H1 (cell line): ENCODE data around the gene CENPO. TPM values are rescaled to one million over a fixed set of nuclear protein-coding genes. Genes with fewer than 3 reads are reported as not detected.

Experiments
- CTCF ChIA-PET: fragments of 300-600 bp; sonication (Branson Sonifier 250); formaldehyde crosslinking; loops from one replicate; lab custom pipeline; 2021; ENCODE audit not compliant: partially characterized antibody; lab: Charles Lee
- POLR2A ChIA-PET: fragments of 300-600 bp; sonication (Branson Sonifier 250); formaldehyde crosslinking; loops from one replicate; lab custom pipeline; 2021; ENCODE audit warnings: inconsistent platforms; ENCODE audit not compliant: partially characterized antibody; lab: Charles Lee
- DNase-seq, 2 experiments: peaks; one replicate each; pipeline versions ENCODE4 v3.0.0 to v3.0.0-alpha.2; 2010 to 2022; ENCODE audit warnings: low spot score in 2 of 2, low read depth in 1 of 2, mixed read lengths in 1 of 2
- FAIRE-seq: peaks from 2 replicates; lab custom pipeline; 2011; peaks lifted over from hg19 to GRCh38; lab: Jason Lieb, UNC
- H2AFZ ChIP-seq: 2 replicates; pipeline ENCODE4 v1.8.1; 2012; ENCODE audit warnings: low read length, inconsistent platforms
- H2AK5ac ChIP-seq: 2 replicates; pipeline ENCODE4 v1.6.1; 2013; ENCODE audit warnings: low read depth, low read length
- H2BK120ac ChIP-seq: replicated peaks from 2 replicates; pipeline ENCODE3; 2013; ENCODE audit warnings: low read depth, low read length, inconsistent platforms
- H2BK12ac ChIP-seq: 2 replicates; pipeline ENCODE4 v1.6.1; 2013; ENCODE audit warnings: low read depth, low read length
- H2BK15ac ChIP-seq: 2 replicates; pipeline ENCODE4 v1.6.1; 2013; ENCODE audit warnings: low read length
- H2BK20ac ChIP-seq: 2 replicates; pipeline ENCODE4 v1.6.1; 2013; ENCODE audit warnings: low read length
- H2BK5ac ChIP-seq: 2 replicates; pipeline ENCODE4 v1.6.1; 2013; ENCODE audit warnings: low read depth, low read length
- H3K14ac ChIP-seq: 2 replicates; pipeline ENCODE4 v1.6.1; 2013; ENCODE audit warnings: inconsistent platforms; ENCODE audit not compliant: insufficient read length
- H3K18ac ChIP-seq: 2 replicates; pipeline ENCODE4 v1.6.1; 2013; ENCODE audit warnings: low read length; ENCODE audit errors: extremely low read depth
- H3K23ac ChIP-seq: 2 replicates; pipeline ENCODE4 v1.6.1; 2013; ENCODE audit warnings: inconsistent platforms; ENCODE audit not compliant: insufficient read length
- H3K23me2 ChIP-seq: 2 replicates; pipeline ENCODE4 v1.6.1; 2013; ENCODE audit warnings: low read depth, low read length
- H3K27ac ChIP-seq: 2 replicates; pipeline ENCODE4 v1.6.1; 2011; ENCODE audit warnings: low read depth, low read length, inconsistent platforms
- H3K27me3 ChIP-seq, 4 experiments: replicated peaks in 1 of 4; 1 replicate in 1 of 4; 2 replicates in 3 of 4; pipeline versions ENCODE4 v1.6.1 to v1.8.1; 2011 to 2013; ENCODE audit warnings: low read length in 3 of 4, mild to moderate bottlenecking in 3 of 4, inconsistent platforms in 2 of 4, mixed read lengths in 2 of 4, moderate library complexity in 1 of 4; ENCODE audit not compliant: control insufficient read depth in 3 of 4, insufficient read depth in 3 of 4; ENCODE audit errors: extremely low read depth in 1 of 4
- H3K36me3 ChIP-seq, 4 experiments: 2 replicates each; pipeline versions ENCODE4 v1.6.1 to v1.8.1; 2011 to 2013; ENCODE audit warnings: mild to moderate bottlenecking in 4 of 4, low read length in 3 of 4, moderate library complexity in 2 of 4, control low read depth in 1 of 4, inconsistent platforms in 1 of 4; ENCODE audit not compliant: insufficient read depth in 4 of 4, control insufficient read depth in 2 of 4
- H3K4ac ChIP-seq: replicated peaks from 2 replicates; pipeline ENCODE3; 2013; ENCODE audit warnings: low read length, low read depth, mixed read lengths, inconsistent platforms; ENCODE audit not compliant: insufficient read length
- H3K4me1 ChIP-seq, 4 experiments: replicated peaks in 1 of 4; 1 replicate in 1 of 4; 2 replicates in 3 of 4; pipeline versions ENCODE4 v1.6.1 to v1.8.1; 2011 to 2013; ENCODE audit warnings: low read length in 3 of 4, inconsistent platforms in 2 of 4, mixed read lengths in 1 of 4; ENCODE audit not compliant: insufficient read depth in 4 of 4, control insufficient read depth in 3 of 4
- H3K4me2 ChIP-seq, 2 experiments: 2 replicates each; pipeline versions ENCODE4 v1.6.1 to v1.8.1; 2011 to 2013; ENCODE audit warnings: low read depth in 2 of 2, low read length in 2 of 2, control low read depth in 1 of 2, inconsistent platforms in 1 of 2, mild to moderate bottlenecking in 1 of 2; ENCODE audit not compliant: insufficient read depth in 1 of 2
- H3K4me3 ChIP-seq, 4 experiments: fragments of 200-600, 300-600 bp in 1 of 4; sonication (generic), shearing (Covaris generic), sonication (Bioruptor Twin) in 1 of 4; 2 replicates each; pipeline versions ENCODE4 v1.5.1 to v1.8.1; 2011 to 2016; ENCODE audit warnings: low read length in 4 of 4, low read depth in 3 of 4, control low read depth in 2 of 4, inconsistent platforms in 2 of 4, mild to moderate bottlenecking in 2 of 4, mixed read lengths in 1 of 4, moderate library complexity in 1 of 4; ENCODE audit not compliant: insufficient read depth in 2 of 4; ENCODE audit errors: extremely low read depth in 1 of 4
- H3K56ac ChIP-seq: replicated peaks from 2 replicates; pipeline ENCODE3; 2013; ENCODE audit warnings: low read depth, mild to moderate bottlenecking, mixed read lengths, low read length, inconsistent platforms; ENCODE audit not compliant: insufficient read length
- H3K79me1 ChIP-seq: 2 replicates; pipeline ENCODE4 v1.6.1; 2013; ENCODE audit warnings: low read depth, low read length, control low read depth
- H3K79me2 ChIP-seq, 2 experiments: 2 replicates each; pipeline versions ENCODE4 v1.6.1 to v1.8.1; 2012 to 2013; ENCODE audit warnings: low read length in 2 of 2, mild to moderate bottlenecking in 2 of 2, inconsistent platforms in 1 of 2; ENCODE audit not compliant: insufficient read depth in 2 of 2, control insufficient read depth in 1 of 2
- H3K9ac ChIP-seq, 4 experiments: replicated peaks in 1 of 4; 1 replicate in 1 of 4; 2 replicates in 3 of 4; pipeline versions ENCODE4 v1.6.1 to v1.8.1; 2011 to 2013; ENCODE audit warnings: low read depth in 3 of 4, low read length in 3 of 4, control low read depth in 2 of 4, mild to moderate bottlenecking in 2 of 4, moderate library complexity in 2 of 4, inconsistent platforms in 1 of 4; ENCODE audit errors: extremely low read depth in 1 of 4
- H3K9me3 ChIP-seq, 2 experiments: 2 replicates each; pipeline versions ENCODE4 v1.6.1 to v1.8.1; 2012 to 2013; ENCODE audit warnings: mild to moderate bottlenecking in 2 of 2, moderate library complexity in 2 of 2, control low read depth in 1 of 2, inconsistent platforms in 1 of 2, low read depth in 1 of 2, low read length in 1 of 2, mixed read lengths in 1 of 2; ENCODE audit not compliant: insufficient read depth in 2 of 2
- H4K20me1 ChIP-seq, 2 experiments: replicated peaks in 1 of 2; 2 replicates each; pipeline versions ENCODE3 to v1.8.1; 2011 to 2013; ENCODE audit warnings: inconsistent platforms in 2 of 2, low read length in 2 of 2, mild to moderate bottlenecking in 1 of 2; ENCODE audit not compliant: insufficient read depth in 2 of 2, control insufficient read depth in 1 of 2
- H4K5ac ChIP-seq: 2 replicates; pipeline ENCODE4 v1.6.1; 2013; ENCODE audit warnings: low read length, low read depth, mixed read lengths, inconsistent platforms; ENCODE audit not compliant: insufficient read length
- H4K8ac ChIP-seq: 2 replicates; pipeline ENCODE4 v1.8.0; 2013; ENCODE audit warnings: mild to moderate bottlenecking, moderate library complexity, low read length, inconsistent platforms; ENCODE audit not compliant: insufficient read depth; ENCODE audit errors: extremely low read depth
- H4K91ac ChIP-seq: replicated peaks from 2 replicates; pipeline ENCODE3; 2013; ENCODE audit warnings: low read length, mixed read lengths, inconsistent platforms; ENCODE audit not compliant: insufficient read length
- CTBP2 ChIP-seq: IDR thresholded peaks from 2 replicates; pipeline ENCODE4 v1.7.0; 2011; ENCODE audit warnings: borderline replicate concordance, mild to moderate bottlenecking, moderate library complexity, mixed read lengths, low read length; ENCODE audit not compliant: insufficient read depth, insufficient read length
- EGR1 ChIP-seq: IDR thresholded peaks from 2 replicates; pipeline ENCODE4 v1.6.1; 2011; ENCODE audit warnings: low read depth, low read length, borderline replicate concordance
- WGBS, 2 experiments: shearing (Covaris generic) in 1 of 2; methylation state at CpG; one replicate each; pipeline versions ENCODE4 v1.1.6 to v1.1.7; 2013 to 2015; ENCODE audit warnings: low lambda C conversion rate in 2 of 2, mixed read lengths in 2 of 2, inconsistent platforms in 1 of 2, low coverage in 1 of 2, missing lambda C conversion rate in 1 of 2; ENCODE audit not compliant: insufficient replicate concordance in 2 of 2, insufficient coverage in 1 of 2, insufficient read length in 1 of 2; ENCODE audit errors: extremely low coverage in 1 of 2, missing lambda C conversion rate in 1 of 2; 5-methylcytosine and 5-hydroxymethylcytosine counted together
- polyA plus RNA-seq, 7 experiments: library from polyadenylated mRNA; depleted of rRNA in 3 of 7; stranded (reverse) in 5 of 7; unstranded in 2 of 7; fragments of >200 nt in 5 of 7; fragments of 200-250 nt in 2 of 7; gene quantifications; 1 replicate in 5 of 7; 2 replicates in 1 of 7; 4 replicates in 1 of 7; pipeline versions ENCODE4 v1.2.1 to v1.2.3, GENCODE V29; 2011 to 2013; ENCODE audit warnings: missing spikeins in 2 of 7, mixed read lengths in 2 of 7
- total RNA-seq: library from RNA; stranded (reverse); fragmentation: NEBNext Ultra II Directional; extraction: Animal tissue kit (Norgen Biotek cat#: 25700); gene quantifications from 2 replicates; pipeline ENCODE4 v1.2.1, GENCODE V29; 2021

The CENPO gene
- total and polyA plus RNA-seq, 2 of the 8 experiments (the other 6 are each of a cell fraction or from before 2014, with no cell fraction given): 34.4 to 46.3 TPM

GRCh38 chr2:24843330-24843860 lies 50.2 kb downstream of the CENPO start:
- no peak overlapping the region for H4K5ac ChIP-seq

More at GRCh38 chr2:24843330-24843860, 50.2 kb downstream of the CENPO start:
- H4K8ac ChIP-seq: no peak overlapping the region; the same call in 1 of the 2 replicates
- no peaks in the 10 kb centered on the region; a peak in 2 of 8 replicates for H3K36me3 ChIP-seq
- no peaks in the 10 kb centered on the region for H3K4me1 ChIP-seq
- no peak overlapping the region for H2AFZ ChIP-seq
- H3K79me2 ChIP-seq: no peaks in the 10 kb centered on the region
- no peaks in the 10 kb centered on the region for H3K23me2 ChIP-seq
- no peak overlapping the region for H2BK5ac ChIP-seq
- H4K20me1 ChIP-seq: peaks cover 0 to 1% of the 10 kb centered on the region in 2 experiments
- H2BK20ac ChIP-seq: no peak overlapping the region
- H3K27ac ChIP-seq: no peak overlapping the region
- POLR2A ChIA-PET: no interaction called here
- no peak overlapping the region for H2BK12ac ChIP-seq
- FAIRE-seq (no peak), DNase-seq (no peak)
- CTCF ChIA-PET: interaction anchor here (0.8 to 1.2 kb wide), 2 partner anchors 11 to 15 kb away, joined by 3 read pairs; no protein-coding TSS in a partner anchor
- WGBS, 2 experiments: 90% methylated on average over 12 of the region's 12 CpGs; no CpG with 5 or more reads in 1 of the 2 experiments
- H3K56ac ChIP-seq: no peak overlapping the region
- no peak overlapping the region for H2BK15ac ChIP-seq
- peaks cover 5 to 17% of the 10 kb centered on the region in 2 experiments; a peak in 3 of 4 replicates for H3K9me3 ChIP-seq
- no peak overlapping the region for H3K23ac ChIP-seq
- no peak overlapping the region for H4K91ac ChIP-seq
- H3K4me3 ChIP-seq: no peak overlapping the region
- no peak overlapping the region for H3K14ac ChIP-seq
- no peaks in the 10 kb centered on the region for H3K27me3 ChIP-seq
- no peaks in the 10 kb centered on the region for H3K79me1 ChIP-seq
- H3K4ac ChIP-seq: no peak overlapping the region
- no peak overlapping the region for H2AK5ac ChIP-seq
- H3K9ac ChIP-seq: no peak overlapping the region
- H3K18ac ChIP-seq: no peak overlapping the region
- no peak overlapping the region for H2BK120ac ChIP-seq
- TF ChIP-seq EGR1 (no peak), CTBP2 (no peak)
- H3K4me2 ChIP-seq: no peak overlapping the region
